Measurements from ENCODE around the gene GRIP1. TPM values are rescaled to one million over a fixed set of nuclear protein-coding genes. Genes with fewer than 3 reads are reported as not detected.
"Not testable (repeated sequence)": the region's sequence is repeated elsewhere in the genome, so short reads cannot be mapped to it uniquely, and the experiment has no call there.

Gene GRIP1
- total RNA-seq, 1 donor, result 1.7 TPM

DNA sequence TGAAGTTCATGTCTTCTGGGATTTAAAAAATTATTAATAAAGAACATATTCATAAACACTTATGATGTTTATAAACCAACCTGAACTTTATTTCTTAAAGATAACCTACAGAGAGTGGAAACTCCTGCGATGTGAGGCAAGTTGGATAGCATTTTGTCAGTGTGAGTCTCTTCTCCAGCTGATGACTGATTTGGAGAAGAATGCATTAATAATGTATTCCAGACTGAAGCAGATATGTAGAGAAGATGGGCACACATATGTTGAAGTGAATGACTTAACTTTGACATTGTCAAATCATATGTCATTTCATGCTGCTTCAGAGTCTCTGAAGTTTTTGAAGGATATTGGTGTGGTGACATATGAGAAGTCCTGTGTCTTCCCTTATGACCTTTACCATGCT lies 369.3 kb downstream of the GRIP1 start:
- TF ChIP-seq, protein P1, sequence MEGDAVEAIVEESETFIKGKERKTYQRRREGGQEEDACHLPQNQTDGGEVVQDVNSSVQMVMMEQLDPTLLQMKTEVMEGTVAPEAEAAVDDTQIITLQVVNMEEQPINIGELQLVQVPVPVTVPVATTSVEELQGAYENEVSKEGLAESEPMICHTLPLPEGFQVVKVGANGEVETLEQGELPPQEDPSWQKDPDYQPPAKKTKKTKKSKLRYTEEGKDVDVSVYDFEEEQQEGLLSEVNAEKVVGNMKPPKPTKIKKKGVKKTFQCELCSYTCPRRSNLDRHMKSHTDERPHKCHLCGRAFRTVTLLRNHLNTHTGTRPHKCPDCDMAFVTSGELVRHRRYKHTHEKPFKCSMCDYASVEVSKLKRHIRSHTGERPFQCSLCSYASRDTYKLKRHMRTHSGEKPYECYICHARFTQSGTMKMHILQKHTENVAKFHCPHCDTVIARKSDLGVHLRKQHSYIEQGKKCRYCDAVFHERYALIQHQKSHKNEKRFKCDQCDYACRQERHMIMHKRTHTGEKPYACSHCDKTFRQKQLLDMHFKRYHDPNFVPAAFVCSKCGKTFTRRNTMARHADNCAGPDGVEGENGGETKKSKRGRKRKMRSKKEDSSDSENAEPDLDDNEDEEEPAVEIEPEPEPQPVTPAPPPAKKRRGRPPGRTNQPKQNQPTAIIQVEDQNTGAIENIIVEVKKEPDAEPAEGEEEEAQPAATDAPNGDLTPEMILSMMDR (IDR thresholded peaks at IDR 0.05; ENCODE audit: insufficient read depth, low read depth, low read length), result no peak
- no peak overlapping the region for H3K4me3 ChIP-seq (ENCODE audit: low read depth, low read length)
- no peak for DNase-seq (ENCODE audit: low read depth)

GRCh38 chr12:66304296-66304900 lies 374.5 kb downstream of the GRIP1 start:
- no peak overlapping the region for H3K4me3 ChIP-seq (ENCODE audit: low read depth, low read length)
- no peak for DNase-seq (ENCODE audit: low read depth)
- TF ChIP-seq, protein P1 (IDR thresholded peaks at IDR 0.05; ENCODE audit: insufficient read depth, low read depth, low read length), result no peak

- DNase-seq (ENCODE audit: low read depth), result not testable (repeated sequence)
- H3K4me3 ChIP-seq (ENCODE audit: low read depth, low read length), result peak overlapping the region; percentile 89
Measured at GRCh38 chr12:66303316-66303804, 375.5 kb downstream of the GRIP1 start.

- H3K4me3 ChIP-seq (ENCODE audit: low read depth, low read length), result peak overlapping the region; percentile 89
- DNase-seq (ENCODE audit: low read depth), result no peak
- TF ChIP-seq, protein P1 (IDR thresholded peaks at IDR 0.05; ENCODE audit: insufficient read depth, low read depth, low read length), result no peak
Measured at GRCh38 chr12:66302827-66303169, 376.1 kb downstream of the GRIP1 start.

- DNase-seq (ENCODE audit: low read depth), result peak; percentile 96
- TF ChIP-seq, protein P1 (IDR thresholded peaks at IDR 0.05; ENCODE audit: insufficient read depth, low read depth, low read length), result no peak
- peak within 1 kb of the TSS; percentile 89 for H3K4me3 ChIP-seq (ENCODE audit: low read depth, low read length)
Measured at GRCh38 chr12:66301944-66302826, 376.7 kb downstream of the GRIP1 start, which contains the start of gene HELB. TSS of gene HELB (plus strand) at chr12:66302493. CDS start at chr12:66302604, 111 bp downstream.

GRCh38 chr12:66297923-66298322 lies 381.0 kb downstream of the GRIP1 start:
- no peak overlapping the region for H3K4me3 ChIP-seq (ENCODE audit: low read depth, low read length)
- TF ChIP-seq, protein P1 (IDR thresholded peaks at IDR 0.05; ENCODE audit: insufficient read depth, low read depth, low read length), result no peak
- no peak for DNase-seq (ENCODE audit: low read depth)

Small RNA genes within 50 kb of the gene (small RNA-seq; reads per million reads assigned to genes)
- gene OSBPL9P5, result not detected

Measured in fibroblast of villous mesenchyme (primary cell).